Stimulated activated CD8-positive, alpha-beta memory T cell treated with anti-CD3 and anti-CD28 coated beads, Interleukin-4, amount 100 ng/mL, for 4 hours (primary cell): ENCODE measurements around the gene KDM3A.

Experiments used
- DNase-seq, 2 donors: peaks; one replicate each; pipeline ENCODE4 v3.0.0-alpha.2; 2020; ENCODE audit warnings: low read depth in 2 of 2, low spot score in 1 of 2

KDM3A gene

GRCh38 chr2:86435531-86435930, 5.6 kb upstream of the KDM3A start:
- no peak for DNase-seq

- DNase-seq, result no peak
Observed at GRCh38 chr2:86436328-86436727, 4.8 kb upstream of the KDM3A start.

- no peak for DNase-seq
Observed at GRCh38 chr2:86439879-86440630, 1.1 kb upstream of the KDM3A start.

GRCh38 chr2:86441392-86441881, 266 bp downstream of the KDM3A start:
- peak in 1 of 2 donors; percentile 13 for DNase-seq

- peak; percentile 24 to 44 for DNase-seq
Observed at GRCh38 chr2:86441882-86442641, 891 bp downstream of the KDM3A start.

GRCh38 chr2:86442642-86443005, 1.5 kb downstream of the KDM3A start:
- peak; percentile 28 to 53 for DNase-seq

GRCh38 chr2:86443631-86444350, 2.6 kb downstream of the KDM3A start:
- no peak for DNase-seq

GRCh38 chr2:86445436-86445835, 4.3 kb downstream of the KDM3A start:
- DNase-seq, result no peak

- no peak for DNase-seq
Observed at GRCh38 chr2:86446060-86446459, 4.9 kb downstream of the KDM3A start.

- no peak for DNase-seq
Observed at GRCh38 chr2:86453836-86454235, 12.7 kb downstream of the KDM3A start.

GRCh38 chr2:86454238-86454637, 13.1 kb downstream of the KDM3A start:
- DNase-seq, result no peak

- DNase-seq, result no peak
Observed at GRCh38 chr2:86455181-86455580, 14.0 kb downstream of the KDM3A start.

- DNase-seq, result no peak
Observed at GRCh38 chr2:86461042-86461743, 20.0 kb downstream of the KDM3A start.

- no peak for DNase-seq
Observed at GRCh38 chr2:86464652-86465051, 23.5 kb downstream of the KDM3A start.

GRCh38 chr2:86466306-86466705, 25.1 kb downstream of the KDM3A start:
- DNase-seq, result no peak

GRCh38 chr2:86468162-86469033, 27.2 kb downstream of the KDM3A start:
- DNase-seq, result no peak

- no peak for DNase-seq
Observed at GRCh38 chr2:86470890-86471289, 29.7 kb downstream of the KDM3A start.

- DNase-seq, result no peak
Observed at GRCh38 chr2:86471637-86472036, 30.5 kb downstream of the KDM3A start.

- no peak for DNase-seq
Observed at GRCh38 chr2:86476092-86476491, 34.9 kb downstream of the KDM3A start.

- no peak for DNase-seq
Observed at GRCh38 chr2:86476918-86477317, 35.7 kb downstream of the KDM3A start.
